Measurements from ENCODE around the gene MARK3. TPM values are rescaled to one million over a fixed set of nuclear protein-coding genes. Genes with fewer than 3 reads are reported as not detected.

MARK3 gene
- total and polyA plus RNA-seq, 2 of the 13 experiments (the other 11 are each of a cell fraction or from before 2014, with no cell fraction given) = 47.7 to 56.6 TPM

DNA sequence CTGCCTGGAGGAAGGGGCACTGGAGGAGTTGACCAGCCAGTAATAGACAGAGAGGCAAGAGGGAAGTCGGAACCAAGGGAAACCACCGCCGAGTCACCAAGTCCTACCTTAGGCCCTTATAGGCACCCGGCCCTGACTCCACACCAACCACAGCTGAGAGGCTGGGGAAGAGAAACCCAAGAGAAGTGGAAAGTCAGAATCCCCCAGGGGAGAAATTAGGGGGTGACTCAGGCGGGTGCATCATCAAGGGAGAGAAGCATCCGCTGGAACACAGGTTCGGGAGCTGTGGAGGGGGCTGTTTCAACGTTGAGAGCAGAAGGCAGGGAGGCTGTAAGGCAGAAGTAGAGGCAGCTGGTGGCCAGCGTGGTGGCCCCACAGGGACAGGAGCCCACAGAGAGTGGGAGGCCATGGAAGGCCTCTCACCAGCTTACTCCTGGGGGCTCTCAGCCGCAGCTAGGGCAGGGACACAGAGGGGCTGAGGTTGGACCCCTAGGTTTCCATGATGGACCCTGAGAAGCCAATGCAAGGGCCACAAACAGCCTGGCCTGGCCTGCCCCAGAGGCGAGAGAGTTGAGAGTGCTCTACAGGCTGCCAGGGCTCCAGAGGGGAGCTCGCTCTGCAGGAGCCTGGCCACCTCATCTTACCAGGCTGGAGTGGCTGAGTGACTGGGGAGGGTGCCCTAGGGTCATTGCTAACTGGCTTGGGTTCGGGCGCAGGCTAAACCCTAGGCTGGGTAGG is 142.4 kb downstream of the MARK3 start:
- Histone ChIP-seq H4K20me1 (ENCODE audit: insufficient read depth, low read length) (no peaks in the 10 kb centered on the region), H3K27me3 (ENCODE audit: control insufficient read depth in 1 of 2, insufficient read depth in 2 of 2, low read length in 2 of 2) (no peaks in the 10 kb centered on the region; a peak in 1 of 5 replicates), H3K4me3 (replicated peaks in 1 of 3; ENCODE audit: insufficient read depth in 1 of 3, low read depth in 2 of 3, low read length in 3 of 3) (peak overlapping the region; percentile 65 to 98 (median 95)), H3K79me2 (ENCODE audit: insufficient read depth, low read length) (peaks cover 30% of the 10 kb centered on the region), H3K4me1 (ENCODE audit: insufficient read depth, low read length) (peaks cover 75% of the 10 kb centered on the region), H3K4me2 (ENCODE audit: low read depth, low read length) (peak overlapping the region; percentile 98), H2AFZ (ENCODE audit: low read length) (no peak overlapping the region), H3K27ac (ENCODE audit: extremely low read length, insufficient read depth, low read length) (peak overlapping the region; percentile 89), H3K9me3 (ENCODE audit: low read length) (no peaks in the 10 kb centered on the region), H3K9ac (ENCODE audit: insufficient read depth, low read depth, low read length) (peak overlapping the region; percentile 86), H3K36me3 (replicated peaks in 1 of 2; ENCODE audit: control insufficient read depth in 1 of 2, insufficient read depth in 2 of 2, low read length in 2 of 2) (peaks cover 3% of the 10 kb centered on the region in 2 experiments; a peak in 3 of 5 replicates)
- TF ChIP-seq, protein P1, sequence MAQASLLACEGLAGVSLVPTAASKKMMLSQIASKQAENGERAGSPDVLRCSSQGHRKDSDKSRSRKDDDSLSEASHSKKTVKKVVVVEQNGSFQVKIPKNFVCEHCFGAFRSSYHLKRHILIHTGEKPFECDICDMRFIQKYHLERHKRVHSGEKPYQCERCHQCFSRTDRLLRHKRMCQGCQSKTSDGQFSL (CRISPR knock-in tag; IDR thresholded peaks at IDR 0.05) = no peak
- peak; percentile 25; the same call in 1 of the 2 replicates for TF ChIP-seq ZFX (CRISPR knock-in tag; IDR thresholded peaks at IDR 0.05; ENCODE audit: low read depth)
- TF ChIP-seq AGO1 (IDR thresholded peaks at IDR 0.05; ENCODE audit: low read depth, low read length, poor library complexity, severe bottlenecking) = peak; percentile 5
- TF ChIP-seq, protein P2, sequence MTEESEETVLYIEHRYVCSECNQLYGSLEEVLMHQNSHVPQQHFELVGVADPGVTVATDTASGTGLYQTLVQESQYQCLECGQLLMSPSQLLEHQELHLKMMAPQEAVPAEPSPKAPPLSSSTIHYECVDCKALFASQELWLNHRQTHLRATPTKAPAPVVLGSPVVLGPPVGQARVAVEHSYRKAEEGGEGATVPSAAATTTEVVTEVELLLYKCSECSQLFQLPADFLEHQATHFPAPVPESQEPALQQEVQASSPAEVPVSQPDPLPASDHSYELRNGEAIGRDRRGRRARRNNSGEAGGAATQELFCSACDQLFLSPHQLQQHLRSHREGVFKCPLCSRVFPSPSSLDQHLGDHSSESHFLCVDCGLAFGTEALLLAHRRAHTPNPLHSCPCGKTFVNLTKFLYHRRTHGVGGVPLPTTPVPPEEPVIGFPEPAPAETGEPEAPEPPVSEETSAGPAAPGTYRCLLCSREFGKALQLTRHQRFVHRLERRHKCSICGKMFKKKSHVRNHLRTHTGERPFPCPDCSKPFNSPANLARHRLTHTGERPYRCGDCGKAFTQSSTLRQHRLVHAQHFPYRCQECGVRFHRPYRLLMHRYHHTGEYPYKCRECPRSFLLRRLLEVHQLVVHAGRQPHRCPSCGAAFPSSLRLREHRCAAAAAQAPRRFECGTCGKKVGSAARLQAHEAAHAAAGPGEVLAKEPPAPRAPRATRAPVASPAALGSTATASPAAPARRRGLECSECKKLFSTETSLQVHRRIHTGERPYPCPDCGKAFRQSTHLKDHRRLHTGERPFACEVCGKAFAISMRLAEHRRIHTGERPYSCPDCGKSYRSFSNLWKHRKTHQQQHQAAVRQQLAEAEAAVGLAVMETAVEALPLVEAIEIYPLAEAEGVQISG (CRISPR knock-in tag; IDR thresholded peaks at IDR 0.05) = peak; percentile 11; the same call in 1 of the 2 replicates
- TF ChIP-seq ZNF564 (CRISPR knock-in tag; IDR thresholded peaks at IDR 0.05) = 0 out of 2 replicates have a peak, but pooled peaks have one; percentile 6
- 0 out of 2 replicates have a peak, but pooled peaks have one; percentile 23 for TF ChIP-seq SP4 (CRISPR knock-in tag; IDR thresholded peaks at IDR 0.05)
- no peak; the same call in 1 of the 2 replicates for TF ChIP-seq ZNF546 (CRISPR knock-in tag; conservative IDR thresholded peaks at IDR 0.05)
- peak; percentile 11 for TF ChIP-seq AGO2 (optimal IDR thresholded peaks at IDR 0.05; ENCODE audit: low read depth, low read length)
- TF ChIP-seq NCOR1 (IDR thresholded peaks at IDR 0.05; ENCODE audit: borderline replicate concordance, low read length) = 0 out of 2 replicates have a peak, but pooled peaks have one; percentile 2
- TF ChIP-seq, protein P3, sequence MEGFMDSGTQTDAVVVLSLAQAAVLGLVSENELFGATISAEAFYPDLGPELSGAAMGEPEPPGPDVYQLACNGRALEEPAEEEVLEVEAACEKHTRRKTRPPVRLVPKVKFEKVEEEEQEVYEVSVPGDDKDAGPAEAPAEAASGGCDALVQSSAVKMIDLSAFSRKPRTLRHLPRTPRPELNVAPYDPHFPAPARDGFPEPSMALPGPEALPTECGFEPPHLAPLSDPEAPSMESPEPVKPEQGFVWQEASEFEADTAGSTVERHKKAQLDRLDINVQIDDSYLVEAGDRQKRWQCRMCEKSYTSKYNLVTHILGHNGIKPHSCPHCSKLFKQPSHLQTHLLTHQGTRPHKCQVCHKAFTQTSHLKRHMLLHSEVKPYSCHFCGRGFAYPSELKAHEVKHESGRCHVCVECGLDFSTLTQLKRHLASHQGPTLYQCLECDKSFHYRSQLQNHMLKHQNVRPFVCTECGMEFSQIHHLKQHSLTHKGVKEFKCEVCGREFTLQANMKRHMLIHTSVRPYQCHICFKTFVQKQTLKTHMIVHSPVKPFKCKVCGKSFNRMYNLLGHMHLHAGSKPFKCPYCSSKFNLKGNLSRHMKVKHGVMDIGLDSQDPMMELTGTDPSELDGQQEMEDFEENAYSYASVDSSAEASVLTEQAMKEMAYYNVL (CRISPR knock-in tag; IDR thresholded peaks at IDR 0.05; ENCODE audit: borderline replicate concordance) = 0 out of 2 replicates have a peak, but pooled peaks have one; percentile 5
- TF ChIP-seq FOSL1 (CRISPR knock-in tag; IDR thresholded peaks at IDR 0.05; ENCODE audit: borderline replicate concordance) = no peak
- CTCF ChIA-PET (ENCODE audit: low intra/inter-chr PET ratio, low total read pairs) = no interaction called here
- no peak for FAIRE-seq
- DNase-seq (ENCODE audit: low spot score) = no peak
- intact Hi-C loops (cut with micrococcal nuclease; ENCODE audit: unreplicated experiment) (no loop called here), in situ Hi-C loops (cut with HindIII; ENCODE audit: extremely low pct_ligation_motif_present, low pct_unique_long_range_greater_than_20kb) (no loop called here)
- WGBS (ENCODE audit: low lambda C conversion rate) = 67% methylated on average over 14 of the region's 14 CpGs
- BruUV-seq (replicated peaks) = no TSS peak
- POLR2A ChIA-PET = interaction anchor here (0.9 to 3.2 kb wide), 9 partner anchors 9 to 353 kb away, joined by 4 to 37 read pairs (median 12); partner anchors contain the start of genes BAG5, COA8 and EIF5
- ATAC-seq = peak; percentile 37
